IPS DF 19.7 (cell line): ENCODE data around the gene TMEM106B.

ENCODE experiments used
- DNase-seq: peaks from one replicate; pipeline ENCODE4 v3.0.0-alpha.2; 2013; ENCODE audit warnings: low read depth, low spot score

Gene TMEM106B

GRCh38 chr7:12228024-12228423 lies 16.9 kb downstream of the TMEM106B start:
- no peak for DNase-seq

- DNase-seq: no peak
Measured at GRCh38 chr7:12229046-12229445, 18.0 kb downstream of the TMEM106B start.

GRCh38 chr7:12231097-12231496 lies 20.0 kb downstream of the TMEM106B start:
- DNase-seq: no peak

- DNase-seq: no peak
Measured at GRCh38 chr7:12233175-12233574, 22.1 kb downstream of the TMEM106B start.

GRCh38 chr7:12234334-12234865 lies 23.3 kb downstream of the TMEM106B start:
- no peak for DNase-seq

- DNase-seq: no peak
Measured at GRCh38 chr7:12235970-12236369, 24.9 kb downstream of the TMEM106B start.

- DNase-seq: no peak
Measured at GRCh38 chr7:12237007-12237406, 25.9 kb downstream of the TMEM106B start.

GRCh38 chr7:12239806-12240205 lies 28.7 kb downstream of the TMEM106B start:
- DNase-seq: no peak

GRCh38 chr7:12244129-12244528 lies 33.0 kb downstream of the TMEM106B start:
- DNase-seq: peak; percentile 25

- DNase-seq: no peak
Measured at GRCh38 chr7:12244694-12245093, 33.6 kb downstream of the TMEM106B start.

- DNase-seq: no peak
Measured at GRCh38 chr7:12249706-12250105, 38.6 kb downstream of the TMEM106B start.

GRCh38 chr7:12250232-12250631 lies 39.1 kb downstream of the TMEM106B start:
- DNase-seq: no peak

GRCh38 chr7:12256090-12256489 lies 45.0 kb downstream of the TMEM106B start:
- DNase-seq: no peak

GRCh38 chr7:12257582-12257981 lies 46.5 kb downstream of the TMEM106B start:
- DNase-seq: no peak

GRCh38 chr7:12258074-12258473 lies 47.0 kb downstream of the TMEM106B start:
- no peak for DNase-seq

- DNase-seq: no peak
Measured at GRCh38 chr7:12267542-12267941, 56.4 kb downstream of the TMEM106B start.

GRCh38 chr7:12269100-12269895 lies 58.2 kb downstream of the TMEM106B start:
- DNase-seq: no peak

- DNase-seq: no peak
Measured at GRCh38 chr7:12281038-12281437, 69.9 kb downstream of the TMEM106B start.

- DNase-seq: no peak
Measured at GRCh38 chr7:12287901-12288300, 76.8 kb downstream of the TMEM106B start.

GRCh38 chr7:12289996-12290395 lies 78.9 kb downstream of the TMEM106B start:
- no peak for DNase-seq

- no peak for DNase-seq
Measured at GRCh38 chr7:12290761-12291160, 79.7 kb downstream of the TMEM106B start.

GRCh38 chr7:12291870-12292269 lies 80.8 kb downstream of the TMEM106B start:
- no peak for DNase-seq
